ENCODE results near the gene FOXE3.
A peak's percentile ranks its signal among the peaks of the same experiment; 100 is the strongest.

FOXE3 gene

DNA sequence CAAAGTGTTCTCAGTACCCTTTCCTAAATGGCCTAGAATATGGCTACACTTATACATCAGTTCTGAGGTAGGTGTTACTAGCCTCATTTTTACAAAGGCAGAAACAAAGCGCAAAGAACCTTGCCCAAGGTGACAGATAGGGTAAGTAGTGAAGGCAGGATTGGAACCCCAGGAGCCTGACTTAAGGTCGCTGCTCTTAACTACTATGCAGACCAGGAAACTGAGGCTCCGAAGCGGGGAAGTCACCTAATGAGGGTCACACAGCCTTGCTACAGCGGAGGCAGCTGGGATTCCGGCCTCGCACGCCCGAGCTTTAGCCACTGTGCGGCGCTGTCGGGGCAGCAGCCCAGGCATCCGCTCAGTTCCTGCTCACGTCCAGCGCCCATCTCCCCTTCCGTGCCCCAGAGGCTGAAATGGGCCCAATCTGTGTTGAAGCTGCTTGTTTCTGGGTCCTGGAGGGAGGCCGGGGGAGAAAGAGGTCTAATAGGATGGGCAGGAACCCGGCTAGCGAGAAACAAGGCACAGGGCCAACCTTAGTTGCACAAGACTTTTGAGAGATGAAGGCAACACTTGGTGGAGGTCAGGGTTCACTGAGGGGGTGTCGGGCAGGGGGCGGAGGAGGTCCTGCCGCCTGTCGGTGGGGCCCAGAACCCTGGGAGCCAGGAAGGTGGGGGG, 20.4 kb downstream of the FOXE3 start:
- DNase-seq = peak; percentile 42 to 58

DNA sequence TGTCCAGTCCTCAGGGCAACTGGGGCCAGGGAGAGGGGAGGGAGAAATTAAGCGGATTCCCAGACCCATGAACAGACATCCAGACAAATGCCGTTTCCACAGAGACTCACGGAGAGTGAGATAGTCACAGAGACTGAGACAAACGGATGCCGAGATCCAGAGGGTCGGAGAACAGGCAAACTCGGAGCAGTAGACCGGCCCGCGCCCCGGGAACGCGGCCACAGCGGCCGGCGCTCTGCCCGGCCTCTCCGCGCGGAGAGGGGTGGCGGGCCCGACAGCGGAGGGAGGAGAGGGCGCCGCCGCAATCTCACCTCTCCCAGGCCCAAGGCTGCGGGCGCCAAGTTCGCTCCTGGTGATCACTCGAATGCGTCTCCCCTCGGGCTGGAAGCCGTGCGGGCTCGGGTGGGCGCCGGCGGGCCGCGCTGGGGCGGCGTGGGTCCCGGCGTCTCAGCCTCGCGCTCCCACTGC, 20.9 kb downstream of the FOXE3 start:
- no peak for DNase-seq

- DNase-seq = peak; percentile 81
Measured at GRCh38 chr1:47437447-47438164, 21.5 kb downstream of the FOXE3 start, which contains the start of gene FOXD2. Gene FOXD2, plus strand, starts transcription at chr1:47438044. Its CDS starts 92 bp downstream, at chr1:47438136.

GRCh38 chr1:47438165-47439016, 22.3 kb downstream of the FOXE3 start:
- no peak for DNase-seq

- DNase-seq = no peak
Measured at GRCh38 chr1:47439017-47439818, 23.1 kb downstream of the FOXE3 start.

GRCh38 chr1:47439819-47440598, 23.9 kb downstream of the FOXE3 start:
- no peak for DNase-seq

- DNase-seq = no peak
Measured at GRCh38 chr1:47440599-47441081, 24.6 kb downstream of the FOXE3 start.

- no peak for DNase-seq
Measured at GRCh38 chr1:47441450-47442106, 25.5 kb downstream of the FOXE3 start.

DNA sequence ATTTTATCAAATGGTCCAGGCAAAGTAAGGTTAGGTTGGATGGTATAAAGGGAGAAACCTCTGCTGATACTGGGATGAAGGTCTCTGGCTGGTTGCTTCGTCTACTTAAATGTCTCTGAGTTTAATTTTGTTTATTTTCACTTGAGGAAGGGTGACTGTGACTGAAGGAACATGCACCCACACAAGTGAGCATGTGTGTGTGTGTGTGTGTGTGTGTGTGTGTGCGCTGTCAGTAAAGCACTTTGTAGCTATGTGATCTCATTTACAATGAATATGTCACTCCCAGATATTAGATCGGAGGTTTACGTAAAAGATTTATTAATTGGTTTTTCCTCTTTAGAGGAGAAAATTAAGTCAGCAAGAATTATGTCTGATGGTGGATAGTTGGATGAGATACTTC, 26.1 kb downstream of the FOXE3 start:
- no peak for DNase-seq

DNA sequence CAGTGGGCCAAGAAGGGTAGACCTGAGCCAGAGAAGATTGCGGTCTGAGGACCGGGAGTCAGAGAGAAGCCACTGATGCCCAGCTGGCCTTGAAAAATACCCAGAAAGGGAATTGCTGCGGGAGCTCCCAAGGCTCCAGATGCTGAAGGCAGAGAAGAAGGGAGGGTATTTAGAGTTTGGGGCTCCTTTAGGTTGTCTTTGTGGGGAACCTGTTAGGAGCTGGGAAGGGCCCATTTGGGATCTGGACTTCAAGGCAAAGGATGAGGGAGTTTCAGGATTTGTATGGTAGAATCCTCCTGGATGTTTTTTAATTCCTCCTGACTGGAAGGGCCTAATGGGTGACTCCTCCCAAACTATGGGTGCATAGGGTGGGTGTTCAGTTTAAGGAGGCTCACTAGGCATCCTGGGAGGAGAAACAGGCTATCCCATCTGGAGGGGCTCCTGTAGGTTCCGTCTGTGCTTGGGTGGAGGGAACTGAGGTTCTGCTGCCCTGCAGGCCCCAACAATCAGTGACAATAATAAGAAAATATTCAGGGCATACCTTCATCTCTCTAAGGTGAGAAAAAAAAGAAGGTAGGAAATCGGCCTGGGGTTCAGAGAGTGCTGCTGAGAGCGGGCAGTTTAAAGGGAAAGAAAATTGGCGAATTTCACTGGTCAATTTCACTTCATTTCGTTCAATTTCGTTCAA, 26.9 kb downstream of the FOXE3 start:
- no peak for DNase-seq

DNA sequence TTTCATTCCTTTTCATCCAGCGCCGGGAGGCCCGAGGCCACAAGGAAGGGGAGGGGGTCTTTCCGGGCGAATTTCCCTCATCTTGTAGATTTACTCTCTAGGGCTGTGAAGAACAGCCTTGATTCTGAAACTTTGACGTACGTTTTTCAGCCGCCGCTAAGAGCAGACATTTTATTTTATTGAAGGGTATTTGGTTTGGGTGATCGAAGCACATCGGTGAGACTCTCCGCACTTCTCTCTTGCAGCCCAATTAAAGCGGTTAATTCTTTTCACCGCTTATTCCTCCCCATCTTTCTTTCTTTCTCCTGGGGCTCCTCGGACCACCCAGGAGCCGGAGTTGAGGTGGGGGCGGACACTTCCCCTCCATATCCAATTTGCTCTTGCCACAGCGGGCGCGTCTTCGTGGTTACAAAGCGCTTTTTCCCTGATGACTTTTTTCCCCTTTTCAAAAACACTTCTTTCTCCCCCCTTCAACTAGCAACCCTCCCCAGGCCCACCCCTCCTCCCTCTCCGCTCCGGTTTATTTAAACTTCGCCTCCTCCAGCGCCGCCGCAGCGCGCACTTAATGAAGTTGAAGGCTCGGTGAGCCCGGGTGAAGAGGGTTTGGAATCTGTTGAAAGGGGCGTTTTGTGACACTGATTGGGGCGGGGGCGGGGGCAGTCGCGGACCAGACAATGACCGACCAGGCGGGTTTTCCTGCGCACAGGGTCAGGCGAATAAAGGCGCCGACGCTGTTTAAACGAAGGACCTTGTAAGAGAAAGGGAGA, 27.6 kb downstream of the FOXE3 start:
- no peak for DNase-seq

DNA sequence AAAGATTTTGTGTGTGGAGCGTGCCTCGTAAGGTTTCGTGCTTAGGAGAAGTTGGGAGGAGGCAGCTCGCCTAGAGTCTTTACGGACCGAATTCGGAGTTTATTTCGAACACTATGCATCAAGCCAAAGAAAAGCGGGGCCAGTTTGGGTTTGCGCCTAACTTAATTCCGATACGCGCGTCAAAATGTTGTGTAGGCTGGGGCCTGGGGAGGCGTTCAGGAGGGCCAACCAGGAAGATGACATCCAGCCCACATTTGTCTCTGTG, 28.1 kb downstream of the FOXE3 start:
- DNase-seq = no peak

DNA sequence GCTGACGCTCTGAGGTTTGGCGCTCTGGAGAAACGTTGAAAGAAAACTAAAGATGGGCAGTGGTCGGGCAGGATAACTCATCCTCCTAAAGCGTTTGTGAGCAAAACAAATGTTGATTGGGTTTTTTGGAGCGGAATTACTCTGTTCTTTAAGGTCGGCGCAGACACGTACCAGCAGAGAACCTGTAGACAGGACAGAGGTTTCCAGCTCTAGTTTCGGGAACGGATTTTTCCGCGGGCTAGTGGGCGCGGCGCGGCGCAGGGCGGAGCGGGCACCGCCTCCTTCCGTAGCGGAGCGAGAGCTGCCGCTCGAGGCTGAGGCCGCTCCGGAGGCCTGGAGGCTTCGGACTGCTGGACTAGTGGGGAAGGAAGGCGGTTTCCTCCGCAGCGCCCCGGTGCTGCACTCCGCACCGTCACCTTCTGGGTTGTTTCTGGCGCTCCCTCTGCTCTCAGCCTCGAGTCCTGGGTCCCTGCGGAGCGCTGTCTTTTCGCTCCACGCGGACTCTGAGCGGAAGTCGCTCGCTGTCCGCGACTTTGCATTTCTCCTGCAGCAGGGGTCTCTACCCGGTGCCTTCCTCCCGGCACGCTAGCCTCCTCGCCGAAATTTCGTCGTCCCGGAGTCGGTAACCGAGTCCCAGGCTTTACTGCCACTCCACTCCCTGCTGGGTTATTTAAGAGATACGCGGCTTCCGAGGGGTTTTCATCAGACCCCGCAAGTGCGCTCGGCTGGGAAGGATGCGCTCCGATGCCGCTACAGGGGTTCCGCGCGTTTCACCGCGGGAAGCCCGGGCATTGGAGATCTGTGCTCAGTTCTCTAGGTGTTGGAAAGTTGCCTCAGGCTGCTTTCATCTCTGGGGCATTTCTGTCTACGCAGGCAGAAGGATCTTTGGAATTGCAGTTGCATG, 28.7 kb downstream of the FOXE3 start:
- DNase-seq = no peak

GRCh38 chr1:47445823-47446550, 29.9 kb downstream of the FOXE3 start:
- no peak for DNase-seq

DNA sequence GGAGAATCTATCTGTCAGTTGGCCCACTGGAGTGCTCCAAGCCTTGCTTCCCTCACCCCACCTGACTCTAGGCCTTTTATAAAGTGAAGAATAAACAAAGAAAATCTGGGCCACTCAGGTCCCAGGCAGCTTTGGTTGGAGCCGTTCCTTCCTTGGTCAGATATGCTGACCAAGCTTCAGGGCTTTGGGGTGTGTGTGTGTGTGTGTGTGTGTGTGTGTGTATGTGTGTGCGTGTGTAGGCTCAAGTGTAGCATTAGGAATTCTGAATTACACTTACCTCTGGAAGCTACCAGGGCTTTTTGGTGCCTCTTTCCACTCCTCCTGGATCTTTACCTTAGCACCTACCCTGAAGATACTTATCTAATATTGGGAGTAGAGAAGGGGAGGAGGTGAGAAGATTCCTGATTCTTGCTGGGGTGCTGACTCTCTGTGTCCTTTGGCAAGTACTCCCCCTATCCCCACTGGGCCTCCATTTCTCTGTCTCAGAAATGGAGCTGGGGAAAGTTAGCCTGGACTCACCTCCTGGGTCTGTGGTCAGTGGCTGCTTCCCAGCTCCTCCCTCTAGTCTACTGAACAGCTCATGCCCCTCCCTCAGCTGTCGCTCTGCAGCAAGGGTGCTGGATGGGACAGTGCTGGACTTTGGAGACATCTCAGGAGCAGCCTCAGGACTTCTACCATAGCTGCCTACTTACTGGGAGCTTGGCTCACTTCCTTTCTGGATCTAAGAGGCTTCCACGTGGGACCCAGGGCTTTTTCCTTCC, 32.6 kb downstream of the FOXE3 start:
- no peak for DNase-seq

- no peak for DNase-seq
Measured at GRCh38 chr1:47449822-47450552, 33.9 kb downstream of the FOXE3 start.

DNA sequence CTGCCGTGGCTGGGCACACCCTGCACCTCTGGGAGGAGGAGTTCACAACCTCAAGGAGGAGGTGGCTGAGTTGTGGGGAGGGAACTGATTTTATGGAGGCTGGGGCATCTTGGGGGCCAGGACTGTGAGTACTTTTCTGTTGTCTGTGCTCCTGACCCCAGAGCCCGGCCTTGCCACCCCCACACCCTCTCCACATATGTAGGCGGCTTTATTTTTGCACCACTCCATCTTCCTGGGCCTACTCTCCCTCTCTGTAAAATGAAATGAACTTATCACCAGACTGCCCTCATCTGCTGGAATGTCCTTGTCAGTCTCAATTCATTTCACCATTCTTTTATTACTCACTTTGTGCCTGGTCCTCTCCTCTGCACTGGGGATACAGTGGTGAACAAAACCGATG, 34.5 kb downstream of the FOXE3 start:
- no peak for DNase-seq
